ENCODE data around the gene GPR15LG.
"Not testable (repeated sequence)": the region's sequence is repeated elsewhere in the genome, so short reads cannot be mapped to it uniquely, and the experiment has no call there.

The GPR15LG gene

GRCh38 chr10:84173501-84173929, at the start of gene GPR15LG:
Gene GPR15LG (plus strand): TSS chr10:84173801. CDS start chr10:84173852, 51 bp downstream.
- no peak for DNase-seq

GRCh38 chr10:84125910-84126784, 47.5 kb upstream of the GPR15LG start:
- DNase-seq, result not testable (repeated sequence)

- DNase-seq, result no peak
Observed at GRCh38 chr10:84126785-84127167, 46.8 kb upstream of the GPR15LG start.

DNA sequence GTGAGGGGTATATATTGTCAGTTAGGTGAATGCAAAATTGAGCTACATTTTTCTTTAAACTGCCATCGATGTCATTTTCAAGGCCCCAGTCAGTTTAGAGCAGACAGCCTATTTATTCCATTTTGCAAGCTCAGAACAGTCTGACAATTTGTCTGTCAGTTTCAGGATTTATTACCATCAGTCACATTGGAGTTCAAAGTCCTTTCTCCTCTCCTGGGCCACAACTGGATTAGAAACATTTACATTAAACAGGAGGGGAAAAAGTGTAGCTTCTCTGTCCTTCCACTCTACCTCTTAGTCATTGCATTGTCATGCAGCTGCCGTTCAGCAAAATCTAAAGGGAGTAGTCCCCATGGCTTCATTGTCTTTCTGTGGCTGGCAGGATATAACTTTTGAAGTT, 37.8 kb upstream of the GPR15LG start:
- DNase-seq, result no peak

DNA sequence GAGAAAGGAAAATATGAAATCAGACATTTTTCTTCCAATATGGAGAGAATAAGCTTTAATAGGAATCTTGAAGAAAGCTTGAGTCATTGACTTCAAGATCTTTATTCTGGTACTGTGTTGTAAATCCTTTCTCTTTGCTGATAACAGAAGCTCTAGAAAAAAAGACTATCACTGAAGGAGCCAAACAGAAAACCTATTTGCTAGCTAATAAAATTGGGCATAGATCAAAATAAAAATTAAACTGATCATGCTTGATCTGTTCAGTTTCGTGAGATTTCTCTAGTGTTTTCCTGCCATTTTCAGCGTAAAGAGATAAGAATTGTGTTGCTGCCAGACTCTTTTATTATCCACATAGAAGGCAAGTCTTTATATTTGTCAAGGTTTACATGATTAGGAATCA, 35.8 kb upstream of the GPR15LG start:
- no peak for DNase-seq

DNA sequence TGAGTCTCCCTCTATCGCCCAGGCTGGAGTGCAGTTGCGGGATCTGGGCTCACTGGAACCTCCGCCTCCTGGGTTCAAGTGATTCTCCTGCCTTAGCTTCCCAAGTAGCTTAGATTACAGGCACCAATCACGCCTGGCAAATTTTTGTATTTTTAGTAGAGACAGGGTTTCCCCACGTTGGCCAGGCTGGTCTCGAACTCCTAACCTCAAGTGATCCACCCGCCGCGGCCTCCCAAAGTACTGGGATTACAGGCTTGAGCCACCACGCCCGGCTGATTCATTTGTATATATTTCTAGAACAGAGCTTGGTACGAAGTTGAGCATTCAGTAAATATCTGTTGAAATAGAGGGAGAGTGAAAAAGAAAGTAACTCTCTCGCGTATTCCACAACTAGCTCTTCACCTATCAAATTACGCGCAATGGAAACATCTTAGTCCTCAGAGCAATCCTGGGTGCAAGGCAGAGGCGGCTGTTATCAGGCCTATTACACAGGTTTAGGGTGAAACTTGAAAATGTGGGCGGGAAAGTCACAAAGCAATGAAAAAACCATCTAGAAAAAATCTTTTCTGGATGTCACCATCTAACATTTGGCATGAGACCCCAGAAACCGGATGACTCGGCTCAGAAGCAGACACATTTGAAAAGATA, 35.0 kb upstream of the GPR15LG start:
- peak; percentile 27 for DNase-seq

- DNase-seq, result peak; percentile 66
Observed at GRCh38 chr10:84139126-84140035, 34.2 kb upstream of the GPR15LG start, which contains the start of gene GHITM. Gene GHITM (plus strand): TSS chr10:84139509. CDS start chr10:84141501, 1,992 bp downstream.

DNA sequence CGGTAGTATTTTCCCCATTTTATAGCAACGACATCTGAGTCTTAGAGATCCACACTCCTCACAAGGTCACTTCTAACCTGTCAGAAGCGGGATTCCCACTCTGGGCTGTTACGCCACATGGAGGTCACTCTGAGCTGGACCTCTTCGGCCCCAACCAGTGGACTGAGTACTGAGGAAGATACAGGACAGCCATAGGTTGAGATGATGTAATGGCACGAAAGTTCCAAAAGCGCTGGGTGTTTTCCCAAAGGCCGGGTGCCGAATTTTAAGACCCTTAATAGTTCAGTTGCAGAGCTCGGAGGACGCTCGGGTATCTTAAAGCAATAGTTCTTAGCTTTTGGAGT, 33.6 kb upstream of the GPR15LG start:
- no peak for DNase-seq

- no peak for DNase-seq
Observed at GRCh38 chr10:84147347-84147746, 26.3 kb upstream of the GPR15LG start.

DNA sequence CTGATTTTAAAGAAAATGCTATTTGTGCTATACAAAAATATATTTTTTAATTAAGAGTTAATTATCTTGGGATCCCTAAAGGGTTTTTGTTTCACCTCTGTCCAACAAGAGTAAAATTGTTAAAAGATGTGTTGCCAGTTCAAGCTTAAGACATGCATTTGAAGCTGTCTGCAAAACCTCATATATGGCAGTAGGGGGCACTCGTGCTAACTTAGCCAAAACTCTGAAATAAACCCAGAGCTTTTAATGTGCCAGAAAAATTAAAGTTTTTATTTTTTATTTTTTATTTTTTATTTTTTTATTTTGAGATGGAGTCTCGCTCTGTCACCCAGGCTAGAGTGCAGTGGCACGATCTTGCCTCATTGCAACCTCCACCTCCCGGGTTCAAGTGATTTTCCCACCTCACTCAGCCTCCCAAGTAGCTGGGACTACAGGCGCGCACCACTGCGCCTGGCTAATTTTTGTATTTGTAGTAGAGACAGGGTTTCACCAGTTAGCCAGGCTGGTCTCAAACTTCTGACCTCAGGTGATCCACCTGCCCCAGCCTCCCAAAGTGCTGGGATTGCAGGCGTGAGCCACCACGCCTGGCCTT, 25.5 kb upstream of the GPR15LG start:
- DNase-seq, result not testable (repeated sequence)

GRCh38 chr10:84149854-84150253, 23.7 kb upstream of the GPR15LG start:
- DNase-seq, result no peak

DNA sequence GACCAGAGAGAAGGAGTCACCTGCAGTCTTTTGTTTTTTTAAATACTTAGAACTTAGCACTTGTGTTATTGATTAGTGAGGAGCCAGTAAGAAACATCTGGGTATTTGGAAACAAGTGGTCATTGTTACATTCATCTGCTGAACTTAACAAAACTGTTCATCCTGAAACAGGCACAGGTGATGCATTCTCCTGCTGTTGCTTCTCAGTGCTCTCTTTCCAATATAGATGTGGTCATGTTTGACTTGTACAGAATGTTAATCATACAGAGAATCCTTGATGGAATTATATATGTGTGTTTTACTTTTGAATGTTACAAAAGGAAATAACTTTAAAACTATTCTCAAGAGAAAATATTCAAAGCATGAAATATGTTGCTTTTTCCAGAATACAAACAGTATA, 20.8 kb upstream of the GPR15LG start:
- DNase-seq, result no peak

DNA sequence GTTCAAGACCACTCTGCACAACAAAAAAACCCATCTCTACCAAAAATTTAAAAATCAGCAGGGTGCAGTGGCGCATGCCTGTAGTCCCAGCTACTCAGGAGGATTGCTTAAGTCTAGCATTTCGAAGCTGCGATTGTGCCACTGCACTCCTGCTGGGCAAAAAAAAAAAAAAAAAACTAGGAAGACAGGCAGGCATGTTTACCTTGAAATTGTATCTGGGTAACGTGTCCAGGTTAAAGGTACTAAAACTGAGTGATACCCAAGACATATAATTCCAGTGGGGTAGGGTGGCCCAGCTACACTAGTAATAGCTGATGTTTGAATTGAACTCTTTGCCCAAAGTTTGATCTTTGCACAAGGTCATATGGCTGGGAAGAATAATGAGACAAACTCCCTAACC, 18.1 kb upstream of the GPR15LG start:
- no peak for DNase-seq

- DNase-seq, result no peak
Observed at GRCh38 chr10:84156009-84156408, 17.6 kb upstream of the GPR15LG start.

GRCh38 chr10:84156768-84157167, 16.8 kb upstream of the GPR15LG start:
- DNase-seq, result no peak

GRCh38 chr10:84158061-84158460, 15.5 kb upstream of the GPR15LG start:
- no peak for DNase-seq

DNA sequence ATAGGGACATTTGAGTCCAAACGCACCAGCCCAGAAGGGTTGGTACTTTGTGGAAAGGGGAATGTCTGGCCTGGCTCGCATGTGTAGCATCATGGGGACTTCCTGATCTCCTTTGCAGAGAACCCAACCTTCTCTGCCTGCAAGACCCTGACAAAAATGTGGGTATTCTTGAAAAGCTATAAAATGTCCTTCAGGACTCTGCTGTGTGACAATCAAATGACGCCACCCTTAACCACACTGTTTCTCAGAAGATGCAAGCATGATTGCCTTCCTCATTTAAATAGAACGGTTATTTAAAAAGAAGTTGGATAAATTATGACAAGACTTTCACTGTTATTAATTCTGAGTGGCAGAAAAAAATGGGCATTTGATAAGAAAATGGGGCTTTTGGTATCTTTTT, 15.1 kb upstream of the GPR15LG start:
- DNase-seq, result no peak

- DNase-seq, result no peak
Observed at GRCh38 chr10:84159076-84159685, 14.4 kb upstream of the GPR15LG start.

- DNase-seq, result no peak
Observed at GRCh38 chr10:84160663-84161362, 12.8 kb upstream of the GPR15LG start.

DNA sequence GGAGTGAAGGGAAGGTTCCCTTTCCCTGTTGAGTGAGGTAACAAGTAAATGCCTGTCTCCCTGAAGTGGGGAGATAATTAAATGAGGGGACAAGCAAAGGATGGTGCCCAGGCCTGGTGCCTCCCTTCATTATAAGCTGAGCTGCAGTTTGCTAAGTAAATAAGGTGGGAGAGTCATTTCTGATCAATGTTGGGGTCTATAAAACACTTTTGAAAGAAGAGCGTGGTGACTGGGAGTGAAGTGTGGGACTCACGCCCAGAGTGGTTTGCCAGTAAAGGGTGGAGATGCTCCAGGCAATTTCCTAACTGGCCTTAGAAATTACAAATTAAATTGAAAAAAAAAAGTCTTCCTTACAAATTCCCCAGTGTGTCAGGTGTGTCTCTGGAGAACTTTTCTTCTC, 9.6 kb upstream of the GPR15LG start:
- DNase-seq, result no peak

DNA sequence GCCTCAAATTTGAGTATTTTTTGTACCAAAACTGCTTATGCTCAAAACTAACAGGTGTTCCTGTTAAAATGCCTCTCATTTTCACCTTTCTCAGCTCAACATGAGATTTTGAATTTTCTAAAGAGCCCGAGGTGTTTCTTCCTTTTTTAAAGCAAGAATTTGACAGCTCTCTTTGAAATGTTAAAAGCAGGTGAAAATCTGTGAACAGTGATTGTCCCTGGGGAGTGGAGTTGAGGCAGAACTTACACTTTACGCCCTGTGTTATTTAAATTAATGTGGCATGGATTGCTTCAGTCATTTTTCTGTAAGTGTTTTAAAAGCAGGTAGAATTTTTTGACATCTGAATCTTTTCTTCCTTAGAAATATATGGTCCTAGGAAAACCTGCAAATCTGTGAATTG, 9.2 kb upstream of the GPR15LG start:
- DNase-seq, result no peak

Data from NCI-H2029 treated with DMSO at 0.1 percent for 48 hours (cell line).